AG08396 (cell line): Measurements from ENCODE around the gene MCHR2.
"Not testable (repeated sequence)": the region's sequence is repeated elsewhere in the genome, so short reads cannot be mapped to it uniquely, and the experiment has no call there.

Source experiments
- DNase-seq: peaks from one replicate; pipeline ENCODE4 v3.0.0; 2012; ENCODE audit warnings: low spot score, mixed read lengths

The MCHR2 gene

GRCh38 chr6:99993533-99994251 lies at the start of gene MCHR2:
MCHR2 (minus strand) TSS chr6:99994223; CDS start chr6:99956147, 38,076 bp downstream.
- no peak for DNase-seq

GRCh38 chr6:100038546-100038945 lies 44.5 kb upstream of the MCHR2 start:
- not testable (repeated sequence) for DNase-seq

- no peak for DNase-seq
These were observed 42.0 kb upstream of the MCHR2 start for GRCh38 chr6:100035873-100036653.

- no peak for DNase-seq
These were observed 29.8 kb upstream of the MCHR2 start for GRCh38 chr6:100023798-100024197.

GRCh38 chr6:100022847-100023246 lies 28.8 kb upstream of the MCHR2 start:
- DNase-seq = no peak

GRCh38 chr6:100008857-100009256 lies 14.8 kb upstream of the MCHR2 start:
- no peak for DNase-seq

GRCh38 chr6:100001915-100002388 lies 7.9 kb upstream of the MCHR2 start:
- DNase-seq = peak; percentile 73

- no peak for DNase-seq
These were observed 3.1 kb upstream of the MCHR2 start for GRCh38 chr6:99997141-99997540.

- DNase-seq = no peak
These were observed 1.9 kb upstream of the MCHR2 start for GRCh38 chr6:99995916-99996315.

GRCh38 chr6:99993146-99993532 lies 884 bp downstream of the MCHR2 start:
- DNase-seq = no peak

- no peak for DNase-seq
These were observed 2.1 kb downstream of the MCHR2 start for GRCh38 chr6:99991955-99992354.

GRCh38 chr6:99980741-99981140 lies 13.3 kb downstream of the MCHR2 start:
- DNase-seq = no peak

- no peak for DNase-seq
These were observed 14.1 kb downstream of the MCHR2 start for GRCh38 chr6:99979953-99980352.

- no peak for DNase-seq
These were observed 27.0 kb downstream of the MCHR2 start for GRCh38 chr6:99967052-99967451.

- no peak for DNase-seq
These were observed 34.0 kb downstream of the MCHR2 start for GRCh38 chr6:99960027-99960426.

- no peak for DNase-seq
These were observed 42.8 kb downstream of the MCHR2 start for GRCh38 chr6:99951016-99951805.

- DNase-seq = no peak
These were observed 48.0 kb downstream of the MCHR2 start for GRCh38 chr6:99946005-99946404.

GRCh38 chr6:99943846-99944245 lies 50.2 kb downstream of the MCHR2 start:
- no peak for DNase-seq

GRCh38 chr6:99940582-99940981 lies 53.4 kb downstream of the MCHR2 start:
- no peak for DNase-seq

GRCh38 chr6:99933129-99933528 lies 60.9 kb downstream of the MCHR2 start:
- peak; percentile 21 for DNase-seq

- no peak for DNase-seq
These were observed 81.4 kb downstream of the MCHR2 start for GRCh38 chr6:99912657-99913056.
